SKM-1 (cell line): ENCODE measurements around the gene PGA4.
A peak's percentile ranks its signal among the peaks of the same experiment; 100 is the strongest.
"Not testable (repeated sequence)": the region's sequence is repeated elsewhere in the genome, so short reads cannot be mapped to it uniquely, and the experiment has no call there.

Experiments used
- DNase-seq: peaks from one replicate; lab custom pipeline; 2025; ENCODE audit not compliant: unreplicated experiment; lab: John Stamatoyannopoulos, UW

PGA4 gene

GRCh38 chr11:61248071-61248470, 25.9 kb downstream of the PGA4 start:
- DNase-seq, result not testable (repeated sequence)

- DNase-seq, result not testable (repeated sequence)
These were observed 27.1 kb downstream of the PGA4 start for GRCh38 chr11:61249201-61249600.

- DNase-seq, result not testable (repeated sequence)
These were observed 28.9 kb downstream of the PGA4 start for GRCh38 chr11:61250796-61251765.

GRCh38 chr11:61252332-61252731, 30.2 kb downstream of the PGA4 start:
- not testable (repeated sequence) for DNase-seq

GRCh38 chr11:61254403-61255025, 32.4 kb downstream of the PGA4 start:
- DNase-seq, result peak; percentile 68

GRCh38 chr11:61256710-61257482, 34.7 kb downstream of the PGA4 start:
- DNase-seq, result no peak

GRCh38 chr11:61258546-61258945, 36.4 kb downstream of the PGA4 start:
- no peak for DNase-seq

- no peak for DNase-seq
These were observed 37.2 kb downstream of the PGA4 start for GRCh38 chr11:61259363-61259762.

GRCh38 chr11:61264371-61264770, 42.2 kb downstream of the PGA4 start:
- no peak for DNase-seq

GRCh38 chr11:61264795-61265194, 42.6 kb downstream of the PGA4 start:
- no peak for DNase-seq

- no peak for DNase-seq
These were observed 43.2 kb downstream of the PGA4 start for GRCh38 chr11:61265357-61265756.

- no peak for DNase-seq
These were observed 44.5 kb downstream of the PGA4 start for GRCh38 chr11:61266602-61267001.

- no peak for DNase-seq
These were observed 45.3 kb downstream of the PGA4 start for GRCh38 chr11:61267437-61267841.

GRCh38 chr11:61268588-61269250, 46.6 kb downstream of the PGA4 start:
- DNase-seq, result no peak

GRCh38 chr11:61270354-61271076, 48.4 kb downstream of the PGA4 start:
- DNase-seq, result no peak

- no peak for DNase-seq
These were observed 50.6 kb downstream of the PGA4 start for GRCh38 chr11:61272731-61273130.

GRCh38 chr11:61273178-61274078, 51.3 kb downstream of the PGA4 start:
- DNase-seq, result no peak

GRCh38 chr11:61274084-61274483, 51.9 kb downstream of the PGA4 start:
- no peak for DNase-seq

- no peak for DNase-seq
These were observed 53.0 kb downstream of the PGA4 start for GRCh38 chr11:61275191-61275590.
